Progenitor cell of endocrine pancreas (in vitro differentiated cells): ENCODE measurements around the gene WDR90. TPM values are rescaled to one million over a fixed set of nuclear protein-coding genes. Genes with fewer than 3 reads are reported as not detected.

Source experiments
- DNase-seq: peaks from one replicate; pipeline ENCODE4 v3.0.0; 2021; ENCODE audit warnings: low spot score; ENCODE audit not compliant: unreplicated experiment
- H3K27ac Mint-ChIP-seq: 2 replicates; pipeline ENCODE4 v1.8.0; 2021; ENCODE audit warnings: mild to moderate bottlenecking, moderate library complexity, mixed read lengths
- H3K27me3 Mint-ChIP-seq: 2 replicates; pipeline ENCODE4 v1.8.0; 2021; ENCODE audit warnings: mixed read lengths
- H3K36me3 Mint-ChIP-seq: 2 replicates; pipeline ENCODE4 v1.8.0; 2022; ENCODE audit warnings: mixed read lengths; ENCODE audit not compliant: insufficient read depth
- H3K4me1 Mint-ChIP-seq: 2 replicates; pipeline ENCODE4 v1.8.0; 2021; ENCODE audit warnings: low read depth, mixed read lengths
- H3K4me3 Mint-ChIP-seq: 2 replicates; pipeline ENCODE4 v1.8.0; 2021; ENCODE audit warnings: low read depth, mild to moderate bottlenecking, moderate library complexity, mixed read lengths
- H3K9me3 Mint-ChIP-seq: 2 replicates; pipeline ENCODE4 v1.8.0; 2021; ENCODE audit warnings: low read depth, mixed read lengths
- total RNA-seq: library from RNA; stranded (reverse); gene quantifications from 2 replicates; pipeline ENCODE4 v1.2.1, GENCODE V29; 2021
- TF ChIP-seq, protein P1 (sequence below): fragments of 200-600 bp; sonication (generic); IDR thresholded peaks from one replicate; pipeline ENCODE4 v1.5.0; 2021; ENCODE audit warnings: antibody characterized with exemption, mild to moderate bottlenecking; ENCODE audit not compliant: unreplicated experiment

Gene WDR90
- total RNA-seq, 1 donor from 2014 or later: 109 TPM

DNA sequence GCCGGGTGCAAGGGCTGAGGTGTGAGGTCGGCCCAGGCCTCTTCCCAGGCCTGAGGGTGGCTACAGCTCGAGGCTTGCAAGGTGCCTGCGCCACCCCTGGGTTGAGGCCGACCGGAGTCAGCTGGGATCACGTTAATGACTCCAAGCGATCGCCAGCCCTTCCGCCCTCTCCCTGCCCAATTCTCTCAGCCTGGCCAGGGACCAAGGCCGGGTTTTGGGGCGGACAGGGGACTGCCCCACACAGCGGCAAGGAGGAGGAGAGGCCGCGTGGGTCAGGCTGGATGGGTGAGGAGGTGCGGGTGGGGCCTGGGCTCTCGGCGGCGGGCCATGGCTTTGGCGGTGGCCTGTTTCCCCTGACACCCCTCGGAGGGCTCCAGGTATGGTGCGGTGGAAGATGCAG is 44.2 kb downstream of the WDR90 start:
- TF ChIP-seq, protein P1, sequence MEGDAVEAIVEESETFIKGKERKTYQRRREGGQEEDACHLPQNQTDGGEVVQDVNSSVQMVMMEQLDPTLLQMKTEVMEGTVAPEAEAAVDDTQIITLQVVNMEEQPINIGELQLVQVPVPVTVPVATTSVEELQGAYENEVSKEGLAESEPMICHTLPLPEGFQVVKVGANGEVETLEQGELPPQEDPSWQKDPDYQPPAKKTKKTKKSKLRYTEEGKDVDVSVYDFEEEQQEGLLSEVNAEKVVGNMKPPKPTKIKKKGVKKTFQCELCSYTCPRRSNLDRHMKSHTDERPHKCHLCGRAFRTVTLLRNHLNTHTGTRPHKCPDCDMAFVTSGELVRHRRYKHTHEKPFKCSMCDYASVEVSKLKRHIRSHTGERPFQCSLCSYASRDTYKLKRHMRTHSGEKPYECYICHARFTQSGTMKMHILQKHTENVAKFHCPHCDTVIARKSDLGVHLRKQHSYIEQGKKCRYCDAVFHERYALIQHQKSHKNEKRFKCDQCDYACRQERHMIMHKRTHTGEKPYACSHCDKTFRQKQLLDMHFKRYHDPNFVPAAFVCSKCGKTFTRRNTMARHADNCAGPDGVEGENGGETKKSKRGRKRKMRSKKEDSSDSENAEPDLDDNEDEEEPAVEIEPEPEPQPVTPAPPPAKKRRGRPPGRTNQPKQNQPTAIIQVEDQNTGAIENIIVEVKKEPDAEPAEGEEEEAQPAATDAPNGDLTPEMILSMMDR: no peak
- H3K36me3 Mint-ChIP-seq: no peaks in the 10 kb centered on the region
- no peak overlapping the region for H3K27ac Mint-ChIP-seq
- H3K4me3 Mint-ChIP-seq: no peak overlapping the region
- no peak for DNase-seq
- H3K9me3 Mint-ChIP-seq: no peaks in the 10 kb centered on the region
- H3K4me1 Mint-ChIP-seq: peaks cover 5% of the 10 kb centered on the region
- H3K27me3 Mint-ChIP-seq: peaks cover 49% of the 10 kb centered on the region

DNA sequence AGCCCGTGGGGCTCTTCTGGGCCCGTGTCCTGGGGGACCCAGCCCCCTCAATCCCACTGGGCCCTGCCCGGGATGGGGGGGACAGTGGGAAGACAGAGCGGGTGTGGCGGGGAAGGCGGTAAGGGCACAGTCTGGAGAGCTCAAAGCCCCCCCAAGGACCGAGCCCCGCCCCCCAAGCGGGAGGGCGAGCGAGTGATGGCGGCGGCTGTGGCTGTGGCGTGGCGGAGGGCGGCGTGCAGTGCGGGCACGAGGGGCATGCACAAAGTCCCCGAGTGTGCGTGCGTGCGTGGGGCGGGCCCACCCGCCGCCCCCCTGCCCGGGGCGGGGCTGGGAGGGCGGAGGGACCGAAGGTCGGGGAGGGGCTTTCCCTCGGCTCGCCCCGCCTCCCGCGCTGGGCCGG is 44.6 kb downstream of the WDR90 start:
- Mint-ChIP-seq H3K9me3 (no peaks in the 10 kb centered on the region), H3K4me3 (no peak overlapping the region), H3K4me1 (peaks cover 5% of the 10 kb centered on the region), H3K27me3 (peaks cover 50% of the 10 kb centered on the region), H3K36me3 (no peaks in the 10 kb centered on the region), H3K27ac (no peak overlapping the region)
- DNase-seq: no peak
- TF ChIP-seq, protein P1: no peak

DNA sequence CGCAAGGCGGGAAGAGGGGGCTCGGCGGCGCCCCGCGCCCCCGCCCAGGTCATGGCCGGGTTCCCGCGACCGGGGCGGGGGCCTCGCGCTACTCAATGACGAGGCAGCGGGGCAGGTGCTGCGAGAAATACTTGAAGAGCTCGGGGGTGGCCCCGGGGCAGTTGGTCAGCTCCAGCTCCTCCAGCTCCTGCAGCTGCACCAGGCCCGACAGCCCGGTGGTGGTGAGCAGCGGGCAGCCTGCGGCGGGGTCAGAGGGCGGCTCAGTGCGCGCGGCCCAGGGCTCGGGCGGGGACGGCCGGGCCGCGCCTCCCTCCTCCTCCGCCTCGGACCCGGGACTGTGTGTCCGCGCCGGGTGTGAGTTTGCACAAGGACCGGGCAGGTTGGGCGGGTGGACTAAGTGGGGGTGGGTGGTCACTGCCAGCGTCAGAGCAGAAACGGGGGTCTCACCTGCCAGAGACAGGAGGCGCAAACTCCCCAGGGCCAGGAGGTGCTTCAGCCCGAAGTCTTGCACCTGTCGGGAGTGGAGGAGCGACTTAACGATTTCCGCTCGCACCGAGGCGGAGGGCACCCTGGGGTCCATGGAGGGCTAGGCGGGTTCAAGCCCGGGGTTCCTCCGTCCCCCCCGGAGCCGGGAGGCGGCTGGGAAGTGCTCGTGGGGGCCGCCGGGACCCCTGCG is 45.2 kb downstream of the WDR90 start:
- H3K36me3 Mint-ChIP-seq: no peaks in the 10 kb centered on the region
- H3K27ac Mint-ChIP-seq: no peak overlapping the region
- H3K4me3 Mint-ChIP-seq: no peak overlapping the region
- peaks cover 54% of the 10 kb centered on the region for H3K27me3 Mint-ChIP-seq
- TF ChIP-seq, protein P1: no peak
- H3K4me1 Mint-ChIP-seq: peaks cover 4% of the 10 kb centered on the region
- H3K9me3 Mint-ChIP-seq: no peaks in the 10 kb centered on the region
- no peak for DNase-seq

DNA sequence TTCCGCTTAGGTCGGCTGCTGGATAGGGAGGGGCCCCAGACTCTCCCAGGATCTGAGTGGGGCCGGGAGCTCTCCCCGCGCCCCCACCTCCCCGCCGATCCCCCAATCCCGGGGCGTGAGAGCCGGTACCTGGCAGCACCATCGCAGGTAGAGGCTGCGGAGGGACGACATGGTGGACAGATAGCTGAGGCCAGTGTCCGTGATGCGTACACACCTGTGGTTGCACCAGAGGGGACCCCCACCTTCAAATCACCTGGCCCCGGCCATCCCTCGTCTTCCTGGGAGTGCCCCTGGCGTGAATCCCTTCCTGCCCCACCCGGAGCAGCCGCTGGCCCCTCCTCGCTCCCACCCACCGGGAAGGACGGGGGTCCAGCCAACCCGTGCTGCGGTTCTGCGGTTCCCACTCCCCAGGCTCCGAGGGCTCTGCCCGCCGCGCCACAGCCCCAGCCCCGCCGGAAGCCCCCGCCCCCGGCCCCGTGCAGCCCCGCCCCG is 45.7 kb downstream of the WDR90 start:
- TF ChIP-seq, protein P1: no peak
- no peaks in the 10 kb centered on the region for H3K4me1 Mint-ChIP-seq
- no peak overlapping the region for H3K4me3 Mint-ChIP-seq
- H3K36me3 Mint-ChIP-seq: no peaks in the 10 kb centered on the region
- peaks cover 59% of the 10 kb centered on the region for H3K27me3 Mint-ChIP-seq
- DNase-seq: no peak
- H3K27ac Mint-ChIP-seq: no peak overlapping the region
- H3K9me3 Mint-ChIP-seq: no peaks in the 10 kb centered on the region

DNA sequence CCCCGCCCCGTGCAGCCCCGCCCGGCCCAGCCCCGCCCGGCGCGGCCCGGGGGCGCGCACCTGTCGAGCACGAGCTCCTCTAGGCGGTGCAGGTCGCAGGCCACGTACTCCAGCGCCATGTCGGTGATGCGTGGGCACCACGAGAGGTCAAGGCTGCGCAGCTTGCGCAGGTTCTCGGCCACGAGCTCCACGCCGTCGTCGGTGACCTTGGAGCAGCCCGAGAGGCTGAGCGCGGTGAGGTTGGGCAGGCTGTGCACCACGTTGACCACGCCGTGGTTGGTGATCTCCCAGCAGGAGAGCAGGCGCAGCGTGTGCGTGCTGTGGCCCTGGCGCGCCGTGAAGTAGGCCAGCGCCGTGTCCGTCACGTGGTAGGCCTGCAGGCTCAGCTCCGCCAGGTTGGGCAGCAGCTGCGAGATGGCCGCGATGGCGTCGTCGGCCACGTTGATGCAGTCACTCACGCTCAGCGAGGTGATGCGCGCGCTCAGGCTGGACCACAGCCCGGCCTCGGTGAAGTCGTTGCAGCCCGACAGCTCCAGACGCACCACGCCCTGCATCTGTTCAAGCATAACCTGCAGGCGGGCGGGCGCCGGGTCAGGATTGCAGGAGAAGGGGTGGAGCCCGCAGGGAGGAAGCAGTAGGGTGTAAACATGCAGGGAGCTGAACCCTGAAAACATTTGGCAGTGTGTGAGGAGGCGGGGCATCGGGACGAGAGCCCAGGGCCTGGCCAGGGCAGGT is 46.4 kb downstream of the WDR90 start:
- Mint-ChIP-seq H3K4me3 (peak overlapping the region; percentile 7), H3K27me3 (peaks cover 62% of the 10 kb centered on the region), H3K36me3 (no peaks in the 10 kb centered on the region), H3K27ac (no peak overlapping the region), H3K9me3 (no peaks in the 10 kb centered on the region), H3K4me1 (no peaks in the 10 kb centered on the region)
- TF ChIP-seq, protein P1: no peak
- no peak for DNase-seq
